Erythroblast (primary cell): ENCODE measurements around the gene ULK4.

Experiments
- GATA1 ChIP-seq: IDR thresholded peaks from 2 replicates; pipeline ENCODE4 v1.6.1; 2011; ENCODE audit warnings: low read depth, mild to moderate bottlenecking, control low read depth, low read length, moderate library complexity
- POLR2A ChIP-seq: IDR thresholded peaks from 2 replicates; pipeline ENCODE4 v1.6.1; 2011; ENCODE audit warnings: mild to moderate bottlenecking, low read length

DNA sequence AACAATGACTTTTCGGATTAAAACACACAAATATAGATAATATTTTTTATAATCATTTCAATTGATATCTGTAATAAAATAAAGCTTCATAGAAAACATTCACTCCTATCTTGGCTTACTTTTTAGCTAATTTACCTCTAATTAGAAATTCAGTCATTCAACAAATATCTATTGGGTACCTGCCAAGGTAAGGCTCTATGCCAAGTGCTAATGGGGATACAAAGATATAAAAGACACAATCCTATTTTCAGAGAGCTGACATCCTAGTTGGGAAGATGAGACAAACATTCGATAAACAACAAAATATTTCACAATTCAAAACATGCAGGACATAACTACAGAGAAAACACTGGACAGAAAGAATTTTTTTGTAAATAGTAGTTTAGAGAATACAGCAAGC, 63.3 kb downstream of the ULK4 start:
- TF ChIP-seq POLR2A = no peak
- no peak for TF ChIP-seq GATA1
